Measurements from ENCODE around the gene SLC2A8.

Gene SLC2A8

DNA sequence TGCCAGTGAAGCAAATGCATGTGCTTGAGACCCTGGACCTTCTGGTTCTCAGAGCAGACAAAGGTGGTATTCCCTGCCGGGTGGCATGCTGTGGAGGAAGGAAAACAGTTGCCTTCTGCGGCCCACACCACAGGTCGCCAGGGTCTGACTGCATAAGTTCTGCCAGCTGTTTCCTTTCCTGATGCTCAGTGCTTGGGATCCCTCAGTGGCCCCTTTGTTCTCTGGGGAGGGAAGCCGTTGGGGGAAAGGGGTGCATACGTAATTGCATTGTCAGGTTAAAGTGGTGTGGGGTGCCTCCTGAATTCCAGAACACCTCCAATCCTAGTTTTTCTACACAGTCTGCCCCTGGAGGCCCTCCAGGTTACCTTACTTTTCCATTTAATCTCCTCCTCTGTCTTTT lies 43.1 kb upstream of the SLC2A8 start:
- DNase-seq (ENCODE audit: extremely low read depth, insufficient read length) = no peak
- TF ChIP-seq, protein P1, sequence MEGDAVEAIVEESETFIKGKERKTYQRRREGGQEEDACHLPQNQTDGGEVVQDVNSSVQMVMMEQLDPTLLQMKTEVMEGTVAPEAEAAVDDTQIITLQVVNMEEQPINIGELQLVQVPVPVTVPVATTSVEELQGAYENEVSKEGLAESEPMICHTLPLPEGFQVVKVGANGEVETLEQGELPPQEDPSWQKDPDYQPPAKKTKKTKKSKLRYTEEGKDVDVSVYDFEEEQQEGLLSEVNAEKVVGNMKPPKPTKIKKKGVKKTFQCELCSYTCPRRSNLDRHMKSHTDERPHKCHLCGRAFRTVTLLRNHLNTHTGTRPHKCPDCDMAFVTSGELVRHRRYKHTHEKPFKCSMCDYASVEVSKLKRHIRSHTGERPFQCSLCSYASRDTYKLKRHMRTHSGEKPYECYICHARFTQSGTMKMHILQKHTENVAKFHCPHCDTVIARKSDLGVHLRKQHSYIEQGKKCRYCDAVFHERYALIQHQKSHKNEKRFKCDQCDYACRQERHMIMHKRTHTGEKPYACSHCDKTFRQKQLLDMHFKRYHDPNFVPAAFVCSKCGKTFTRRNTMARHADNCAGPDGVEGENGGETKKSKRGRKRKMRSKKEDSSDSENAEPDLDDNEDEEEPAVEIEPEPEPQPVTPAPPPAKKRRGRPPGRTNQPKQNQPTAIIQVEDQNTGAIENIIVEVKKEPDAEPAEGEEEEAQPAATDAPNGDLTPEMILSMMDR (IDR thresholded peaks at IDR 0.05; ENCODE audit: insufficient read depth, low read length, poor library complexity, severe bottlenecking) = no peak
- no peak overlapping the region for H3K4me3 ChIP-seq (replicated peaks; ENCODE audit: low read depth, low read length)
- no peaks in the 10 kb centered on the region; the same call in none of the 2 replicates for H3K36me3 ChIP-seq (ENCODE audit: control insufficient read depth, insufficient read depth, low read length)
- no peaks in the 10 kb centered on the region for H3K27me3 ChIP-seq (replicated peaks; ENCODE audit: control insufficient read depth, insufficient read depth, low read length)

DNA sequence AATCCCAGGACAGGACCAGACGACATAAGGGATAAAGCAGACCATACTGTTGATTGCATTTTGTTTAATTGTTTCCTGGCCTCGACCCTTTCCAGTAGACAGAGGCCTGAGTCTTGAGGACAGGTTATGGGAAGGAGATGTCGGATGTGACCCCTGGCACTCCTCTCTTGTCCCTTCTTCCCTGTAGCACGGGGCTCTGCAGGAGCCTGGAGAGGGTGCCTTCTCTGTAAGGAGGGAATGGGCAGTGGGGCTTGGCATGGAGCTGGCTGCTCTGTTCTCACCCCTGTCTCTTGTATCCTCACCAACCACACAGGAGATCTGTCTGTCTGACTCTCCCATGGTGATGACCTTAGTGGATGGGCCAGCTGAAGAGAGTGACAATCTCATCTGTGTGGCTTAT lies 40.1 kb upstream of the SLC2A8 start:
- no peaks in the 10 kb centered on the region; the same call in none of the 2 replicates for H3K36me3 ChIP-seq (ENCODE audit: control insufficient read depth, insufficient read depth, low read length)
- H3K27me3 ChIP-seq (replicated peaks; ENCODE audit: control insufficient read depth, insufficient read depth, low read length) = no peaks in the 10 kb centered on the region
- no peak overlapping the region for H3K4me3 ChIP-seq (replicated peaks; ENCODE audit: low read depth, low read length)
- TF ChIP-seq, protein P1 (IDR thresholded peaks at IDR 0.05; ENCODE audit: insufficient read depth, low read length, poor library complexity, severe bottlenecking) = no peak
- no peak for DNase-seq (ENCODE audit: extremely low read depth, insufficient read length)

DNA sequence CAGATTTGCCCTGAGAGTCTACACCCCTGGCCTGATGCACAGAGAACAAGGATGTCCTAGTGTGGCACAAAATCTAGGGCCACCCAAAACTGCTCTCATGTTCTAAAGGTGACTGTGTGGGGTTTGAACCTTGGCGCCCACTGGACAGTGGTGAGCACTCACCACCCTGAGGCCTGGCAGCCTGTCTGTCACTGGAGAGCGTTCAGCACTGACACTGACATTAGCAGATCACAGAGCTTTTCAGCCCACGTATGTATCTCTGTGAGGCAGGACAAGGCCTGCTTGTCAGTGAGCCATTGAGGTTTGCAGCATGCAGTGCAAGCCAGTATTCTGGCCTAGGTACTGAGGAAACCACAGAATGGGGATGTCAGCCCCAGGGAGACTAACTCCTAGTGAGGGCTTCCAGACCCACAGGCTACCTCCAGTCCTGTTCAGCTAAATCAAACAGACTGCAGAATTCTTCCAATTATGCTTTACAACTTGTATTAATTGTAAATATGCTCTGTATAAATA lies 38.9 kb upstream of the SLC2A8 start:
- DNase-seq (ENCODE audit: extremely low read depth, insufficient read length) = no peak
- TF ChIP-seq, protein P1 (IDR thresholded peaks at IDR 0.05; ENCODE audit: insufficient read depth, low read length, poor library complexity, severe bottlenecking) = no peak
- no peaks in the 10 kb centered on the region; the same call in none of the 2 replicates for H3K36me3 ChIP-seq (ENCODE audit: control insufficient read depth, insufficient read depth, low read length)
- H3K27me3 ChIP-seq (replicated peaks; ENCODE audit: control insufficient read depth, insufficient read depth, low read length) = no peaks in the 10 kb centered on the region
- no peak overlapping the region for H3K4me3 ChIP-seq (replicated peaks; ENCODE audit: low read depth, low read length)

DNA sequence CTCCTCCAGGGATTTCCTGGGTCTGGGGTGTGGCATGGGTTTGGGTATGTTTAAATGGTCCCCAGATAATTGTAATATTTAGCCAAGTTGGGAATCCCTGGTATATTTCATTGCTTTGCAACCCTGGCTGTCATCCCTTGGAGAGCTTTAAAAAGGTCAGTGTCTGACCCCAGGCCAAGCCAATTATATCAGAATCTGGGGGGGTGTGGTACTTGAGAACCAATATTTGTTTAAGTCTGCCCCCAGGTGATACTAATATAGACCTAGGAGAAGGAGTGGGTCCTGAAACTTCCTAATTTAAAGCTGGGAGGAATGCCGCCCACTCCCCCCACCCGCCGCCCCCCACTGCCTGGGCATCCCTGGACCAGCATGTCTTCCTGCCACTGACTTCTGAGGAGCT lies 38.2 kb upstream of the SLC2A8 start:
- Histone ChIP-seq H3K27me3 (replicated peaks; ENCODE audit: control insufficient read depth, insufficient read depth, low read length) (no peaks in the 10 kb centered on the region), H3K36me3 (ENCODE audit: control insufficient read depth, insufficient read depth, low read length) (no peaks in the 10 kb centered on the region; the same call in none of the 2 replicates), H3K4me3 (replicated peaks; ENCODE audit: low read depth, low read length) (no peak overlapping the region)
- TF ChIP-seq, protein P1 (IDR thresholded peaks at IDR 0.05; ENCODE audit: insufficient read depth, low read length, poor library complexity, severe bottlenecking) = no peak
- DNase-seq (ENCODE audit: extremely low read depth, insufficient read length) = no peak

DNA sequence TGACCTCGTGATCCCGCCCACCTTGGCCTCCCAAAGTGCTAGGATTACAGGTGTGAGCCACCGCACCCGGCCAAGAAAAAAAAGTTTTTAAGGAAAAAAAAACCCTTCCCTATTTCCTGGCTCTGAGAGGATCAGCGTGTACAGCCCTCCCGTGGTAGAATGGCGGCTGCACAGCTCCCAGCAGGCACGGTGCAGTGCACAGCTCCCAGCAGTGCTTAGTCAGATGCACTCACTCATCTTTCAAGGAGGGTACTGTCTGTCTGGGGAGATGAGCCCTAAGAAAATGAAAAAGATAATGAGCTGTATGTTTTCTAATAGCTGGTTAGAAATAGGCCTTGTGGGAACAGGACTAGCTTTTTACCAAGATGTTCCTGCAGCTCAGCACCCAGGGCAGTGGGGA lies 36.7 kb upstream of the SLC2A8 start:
- TF ChIP-seq, protein P1 (IDR thresholded peaks at IDR 0.05; ENCODE audit: insufficient read depth, low read length, poor library complexity, severe bottlenecking) = no peak
- DNase-seq (ENCODE audit: extremely low read depth, insufficient read length) = no peak
- H3K4me3 ChIP-seq (replicated peaks; ENCODE audit: low read depth, low read length) = no peak overlapping the region
- no peaks in the 10 kb centered on the region; the same call in none of the 2 replicates for H3K36me3 ChIP-seq (ENCODE audit: control insufficient read depth, insufficient read depth, low read length)
- H3K27me3 ChIP-seq (replicated peaks; ENCODE audit: control insufficient read depth, insufficient read depth, low read length) = no peaks in the 10 kb centered on the region

DNA sequence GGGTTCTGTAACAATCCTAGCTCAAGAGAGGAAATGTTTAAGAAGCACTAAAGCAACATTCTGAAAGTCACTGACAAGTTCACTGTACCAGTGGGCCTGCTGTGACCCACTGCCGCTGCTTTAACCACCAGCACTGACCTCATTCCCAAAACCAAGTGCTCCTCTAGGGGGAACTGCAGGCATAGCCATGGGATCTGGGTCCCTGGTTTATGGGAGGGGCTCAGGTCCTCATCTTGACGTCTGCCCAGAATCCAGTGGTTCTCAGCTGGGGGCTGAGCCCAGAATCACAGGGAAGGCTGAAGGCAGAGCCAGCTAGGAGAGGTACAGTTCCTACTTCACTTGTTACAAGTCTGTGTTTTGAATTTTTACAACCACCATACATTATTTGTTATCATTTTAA lies 36.1 kb upstream of the SLC2A8 start:
- Histone ChIP-seq H3K36me3 (ENCODE audit: control insufficient read depth, insufficient read depth, low read length) (no peaks in the 10 kb centered on the region; the same call in none of the 2 replicates), H3K27me3 (replicated peaks; ENCODE audit: control insufficient read depth, insufficient read depth, low read length) (no peaks in the 10 kb centered on the region), H3K4me3 (replicated peaks; ENCODE audit: low read depth, low read length) (no peak overlapping the region)
- no peak for DNase-seq (ENCODE audit: extremely low read depth, insufficient read length)
- TF ChIP-seq, protein P1 (IDR thresholded peaks at IDR 0.05; ENCODE audit: insufficient read depth, low read length, poor library complexity, severe bottlenecking) = no peak
